Pons (tissue), 1 donor: Measurements from ENCODE around the gene RASSF5.

Source experiments
- DNase-seq: peaks from one replicate; pipeline ENCODE4 v3.0.0-alpha.2; 2016; ENCODE audit warnings: low spot score

RASSF5 gene

DNA sequence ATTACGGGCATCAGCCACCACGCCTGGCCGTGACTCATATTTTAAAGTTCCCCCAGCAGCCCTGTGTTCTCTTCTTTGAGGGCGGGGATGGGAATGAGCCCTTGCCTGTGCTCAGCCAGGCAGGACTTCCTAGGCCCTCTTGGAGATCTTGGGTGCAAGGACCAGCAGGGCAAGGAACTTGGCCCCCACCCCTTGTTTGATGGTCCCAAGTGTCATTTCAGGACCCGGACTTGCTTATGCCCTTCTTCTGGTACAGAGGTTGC, 9.3 kb downstream of the RASSF5 start:
- no peak for DNase-seq

DNA sequence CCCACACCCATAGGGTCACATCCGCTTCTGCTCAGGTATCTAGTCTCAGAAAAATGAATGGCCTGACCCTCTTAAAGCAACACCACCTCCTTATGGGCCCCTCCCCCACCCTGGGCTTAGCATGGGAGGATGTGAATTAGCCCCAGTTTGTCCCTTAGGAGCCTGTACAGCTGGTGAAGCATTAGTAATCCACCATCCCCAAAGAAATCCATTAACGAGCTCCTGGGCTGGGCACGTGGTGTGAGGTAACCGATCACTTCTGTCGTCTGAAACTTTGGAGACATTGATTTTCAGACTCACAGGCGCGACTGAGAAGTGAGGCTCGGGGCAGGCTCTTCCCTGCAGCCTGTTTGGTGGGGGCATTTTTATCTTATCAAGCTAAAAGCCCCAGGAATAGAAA, 10.5 kb downstream of the RASSF5 start:
- DNase-seq = no peak

- DNase-seq = no peak
These were observed 10.9 kb downstream of the RASSF5 start for GRCh38 chr1:206518206-206518605.

DNA sequence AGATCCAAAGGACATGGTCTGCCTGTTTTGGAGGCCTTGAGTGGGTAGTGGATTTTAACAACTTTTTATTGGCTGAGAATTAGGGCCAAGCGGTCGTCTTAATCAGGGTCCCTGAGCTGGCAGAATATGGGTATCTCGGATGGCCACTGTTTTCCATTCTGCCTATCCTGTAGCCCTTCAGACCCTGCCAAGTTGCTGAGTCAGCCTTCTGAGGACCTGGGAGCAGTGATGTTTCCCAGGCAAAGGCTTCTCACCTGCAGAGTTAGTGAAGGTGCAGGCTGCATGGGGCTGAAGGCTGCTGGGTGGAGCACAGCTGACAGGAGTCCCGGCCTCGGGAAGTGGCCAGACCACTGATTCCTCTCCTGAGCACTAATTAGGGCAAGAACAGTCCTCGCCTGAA, 11.4 kb downstream of the RASSF5 start:
- no peak for DNase-seq

DNA sequence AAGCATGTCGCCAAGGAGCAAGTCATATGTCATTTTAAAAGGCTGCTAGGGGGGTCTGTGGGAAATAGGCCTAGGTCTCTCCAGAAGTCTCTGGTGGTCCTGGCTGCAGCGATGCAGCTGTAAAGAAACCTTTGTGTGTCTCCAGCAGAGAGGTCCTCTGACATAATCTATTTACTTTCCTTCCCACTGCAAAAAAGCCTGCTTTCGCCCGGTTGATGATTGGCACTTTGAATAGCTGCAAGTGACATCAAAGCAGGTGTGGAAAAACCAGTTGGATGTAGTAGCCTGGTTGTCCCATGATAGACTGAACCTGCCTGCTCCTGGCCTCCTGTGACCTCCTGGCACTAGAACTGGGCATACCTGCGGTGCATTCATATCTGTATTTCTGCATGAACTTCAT, 13.8 kb downstream of the RASSF5 start:
- no peak for DNase-seq

DNA sequence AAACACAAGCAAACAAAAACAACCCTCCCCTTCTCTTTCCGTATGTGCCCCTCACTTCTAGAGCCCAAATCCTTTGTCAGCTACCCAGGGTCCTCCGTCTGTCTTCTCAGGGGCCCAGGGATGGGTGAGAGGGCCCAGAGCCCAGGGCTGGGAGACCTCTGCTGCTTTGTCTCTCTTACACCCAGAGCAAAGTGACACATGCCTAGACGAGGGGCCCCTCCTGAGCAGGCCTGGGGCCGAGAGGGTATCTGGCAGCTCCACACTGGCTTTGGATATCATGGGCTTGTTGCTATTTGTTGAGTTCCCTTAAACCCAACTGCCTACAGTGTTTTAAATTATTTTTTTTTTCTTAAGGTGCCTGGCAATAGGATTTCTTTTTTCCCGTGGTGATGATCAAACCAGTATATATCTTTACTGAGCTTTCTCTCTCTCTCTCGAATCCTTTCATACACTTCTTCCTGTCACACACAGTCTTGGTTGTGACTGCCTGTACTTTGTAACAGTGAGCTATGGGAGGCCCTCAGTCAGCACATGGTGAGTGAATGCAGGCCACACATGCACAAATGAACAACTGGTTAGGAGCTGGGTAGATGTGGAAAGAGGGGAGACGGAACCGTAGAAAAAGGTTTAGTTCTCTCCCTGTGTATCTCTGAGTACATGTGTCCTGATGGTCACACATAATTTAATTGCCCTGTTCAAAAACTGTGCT, 14.5 kb downstream of the RASSF5 start:
- DNase-seq = no peak

- no peak for DNase-seq
These were observed 17.5 kb downstream of the RASSF5 start for GRCh38 chr1:206524739-206525364.

DNA sequence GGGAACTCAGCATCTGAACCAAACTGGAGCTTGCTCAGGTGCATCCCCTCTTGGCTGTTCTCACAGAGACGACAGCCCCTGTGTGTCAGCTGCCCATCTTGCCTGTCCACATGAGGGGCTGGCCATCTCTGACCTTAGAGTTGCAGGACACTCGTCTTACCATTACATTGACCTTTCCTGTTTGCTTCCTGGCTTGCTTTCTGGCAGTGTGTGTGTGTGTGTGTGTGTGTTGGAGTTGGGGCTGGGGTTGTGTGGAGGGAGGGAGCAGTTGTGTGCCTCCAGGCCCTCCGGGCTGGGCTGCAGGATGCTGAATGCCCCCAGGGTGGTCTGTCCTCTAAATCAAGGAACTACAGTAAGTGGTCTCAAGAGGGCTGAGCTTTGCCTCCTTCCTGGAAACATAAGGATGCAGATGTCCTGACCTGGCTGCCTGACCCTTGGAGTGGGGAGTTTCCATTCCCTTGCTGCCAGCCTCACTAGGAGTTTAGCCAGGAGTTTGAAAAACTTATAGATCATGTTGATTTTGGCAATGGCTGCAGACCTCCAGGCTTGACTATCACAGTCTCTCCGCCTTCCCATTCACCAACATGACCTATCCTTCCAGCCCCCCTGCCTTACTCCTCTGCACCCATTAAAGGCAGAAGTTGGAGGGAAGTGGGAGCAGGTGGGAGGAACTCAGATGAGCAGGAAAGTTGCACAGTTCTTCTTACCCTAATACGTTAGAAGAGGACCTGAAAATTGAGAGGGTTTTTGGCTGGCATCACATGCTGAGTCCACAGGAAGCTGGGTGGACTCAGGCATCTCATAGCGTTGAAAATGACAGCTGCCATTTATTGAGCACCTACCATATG, 19.0 kb downstream of the RASSF5 start:
- DNase-seq = no peak

GRCh38 chr1:206529425-206529824, 22.1 kb downstream of the RASSF5 start:
- no peak for DNase-seq

GRCh38 chr1:206532368-206532767, 25.0 kb downstream of the RASSF5 start:
- no peak for DNase-seq

DNA sequence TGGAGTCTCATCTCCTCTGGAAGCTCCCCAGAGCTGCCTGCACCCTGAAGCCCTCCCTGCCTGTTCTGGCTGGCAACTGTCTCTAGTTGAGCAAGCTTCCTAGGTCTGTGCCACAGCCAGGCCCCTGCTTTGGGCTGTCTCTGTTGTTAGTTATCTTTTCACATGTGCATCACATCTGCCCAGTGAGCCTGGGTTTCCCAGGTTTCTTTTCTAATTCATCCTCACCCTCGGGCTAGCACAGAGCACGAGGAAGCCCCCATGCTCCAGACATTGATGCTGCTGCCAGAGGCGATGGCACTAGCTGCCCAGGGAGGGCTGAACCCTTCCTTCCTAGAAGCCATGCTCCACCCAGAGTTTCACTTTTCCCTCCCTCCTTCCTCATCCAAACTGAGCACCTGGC, 27.2 kb downstream of the RASSF5 start:
- no peak for DNase-seq

- no peak for DNase-seq
These were observed 28.5 kb downstream of the RASSF5 start for GRCh38 chr1:206535853-206536188.

DNA sequence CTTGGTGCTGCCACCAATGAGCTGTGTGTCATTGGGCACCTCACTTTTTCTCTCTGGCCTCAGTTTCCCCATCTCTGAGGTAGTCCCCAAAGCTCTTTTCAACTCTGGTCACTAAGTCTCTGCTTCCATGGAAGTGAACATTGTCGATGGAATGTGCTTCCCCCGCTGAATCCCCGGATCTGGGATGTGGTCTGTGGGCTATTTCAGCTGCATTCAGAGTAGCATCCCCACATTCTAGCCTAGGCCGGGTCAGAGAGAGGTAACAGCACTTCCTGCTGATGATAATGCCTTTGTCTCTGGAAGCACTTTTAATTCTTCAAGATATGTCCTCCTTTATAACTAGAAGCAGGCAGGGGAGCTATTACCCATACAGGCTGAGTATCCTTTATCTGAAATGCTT, 29.8 kb downstream of the RASSF5 start:
- DNase-seq = no peak

- no peak for DNase-seq
These were observed 30.9 kb downstream of the RASSF5 start for GRCh38 chr1:206538086-206538770.

DNA sequence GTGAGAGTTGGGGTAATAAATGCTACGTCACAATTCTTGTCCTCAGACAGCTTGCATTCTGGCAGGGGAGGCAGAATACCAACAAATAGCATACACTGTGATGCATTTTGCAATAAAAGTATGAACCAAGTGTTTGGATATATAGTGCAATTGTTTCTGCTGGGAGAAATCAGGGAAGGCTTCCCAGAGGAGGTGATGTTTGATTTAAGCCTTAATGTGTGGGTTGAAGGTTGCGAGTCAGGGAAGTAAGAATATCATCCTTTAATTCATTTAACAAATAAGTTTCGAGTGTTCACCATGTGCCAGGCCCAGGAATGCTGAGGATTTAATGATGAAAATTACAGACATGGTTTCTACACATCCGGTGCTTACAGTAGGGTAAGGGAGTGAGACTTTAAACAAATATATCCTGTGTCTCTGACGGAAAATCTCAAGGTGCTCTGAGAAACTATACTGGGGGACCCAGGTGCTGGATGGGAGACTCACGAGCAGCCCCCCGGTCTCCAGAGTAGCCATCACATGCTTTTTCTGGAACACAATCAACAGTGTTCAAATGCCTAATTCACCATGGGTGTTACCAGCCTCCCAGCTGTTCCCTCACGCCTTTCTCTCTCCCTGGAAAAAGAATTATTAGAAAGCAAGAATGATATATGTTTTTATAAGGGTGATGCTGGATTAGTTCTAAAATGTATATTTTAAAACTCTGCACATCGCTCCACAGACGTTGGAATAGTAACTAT, 31.7 kb downstream of the RASSF5 start:
- no peak for DNase-seq

DNA sequence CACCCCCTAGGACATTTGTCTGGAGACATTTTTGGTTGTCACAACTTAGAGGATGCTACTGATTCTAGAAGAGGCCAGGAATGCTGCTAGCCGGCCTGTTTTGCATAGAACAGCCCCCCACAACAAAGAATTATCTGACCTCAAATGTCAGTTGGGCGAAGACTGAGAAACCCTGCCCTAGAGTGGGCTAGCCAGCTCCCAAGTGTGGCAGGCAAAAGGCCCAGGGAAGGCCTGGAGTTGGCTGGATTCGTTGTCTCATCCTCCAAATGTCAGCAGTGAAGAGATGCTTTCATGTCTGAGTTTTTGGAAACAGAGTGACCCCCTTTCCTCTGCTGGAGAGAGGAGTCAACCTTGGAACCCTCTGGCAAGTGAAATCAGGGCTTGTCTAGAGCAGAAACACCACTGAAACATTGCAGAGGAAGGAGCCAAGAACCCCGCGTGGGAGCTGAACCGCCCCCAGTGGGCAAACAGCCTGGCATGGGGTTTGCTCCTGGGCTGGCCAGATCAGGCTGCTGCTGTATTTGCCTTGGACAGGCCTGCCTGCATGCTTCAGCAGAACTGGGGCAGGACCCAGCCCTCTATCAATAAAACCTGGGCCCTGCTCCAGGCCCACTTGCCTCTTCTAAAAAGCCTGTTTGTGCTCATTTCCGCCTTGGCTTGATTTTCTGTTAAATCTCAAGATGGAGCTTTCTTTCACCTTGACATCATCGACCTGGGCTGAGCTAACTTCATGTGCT, 32.9 kb downstream of the RASSF5 start:
- peak; percentile 52 for DNase-seq

- no peak for DNase-seq
These were observed 34.0 kb downstream of the RASSF5 start for GRCh38 chr1:206541236-206541833.

DNA sequence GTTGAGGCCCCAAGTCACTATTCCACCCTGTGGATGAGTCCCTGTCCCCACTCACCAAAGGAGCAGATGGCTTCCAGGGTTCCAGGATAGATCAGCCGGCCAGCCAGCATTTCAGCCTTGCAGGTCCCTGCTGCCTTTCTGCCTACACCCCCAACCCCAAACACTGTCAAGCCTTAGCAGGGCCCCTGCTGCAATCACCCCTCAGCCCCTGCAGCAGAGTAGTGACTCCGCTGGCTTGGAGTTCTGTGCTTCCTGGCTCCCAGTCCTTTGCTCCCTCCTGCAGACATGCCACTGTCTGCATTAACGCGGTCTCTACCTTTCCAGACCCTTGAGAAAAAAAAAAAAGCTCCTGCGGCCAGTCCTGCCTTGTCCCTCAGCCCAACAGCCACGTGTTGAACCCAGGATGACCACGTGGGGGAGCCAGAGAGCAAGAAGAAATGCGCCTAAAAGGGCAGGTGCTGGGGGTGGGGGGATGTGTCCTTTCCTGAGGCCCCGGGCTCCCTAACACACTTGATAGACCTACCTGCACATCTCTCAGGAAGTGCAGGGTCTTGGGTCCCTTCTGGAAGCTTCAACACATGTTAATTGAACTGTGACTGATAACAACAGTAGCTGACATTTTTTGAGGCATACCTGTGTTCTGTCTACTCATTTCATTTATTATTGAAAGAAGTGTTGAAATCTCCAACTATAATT, 37.4 kb downstream of the RASSF5 start:
- peak; percentile 47 for DNase-seq

- no peak for DNase-seq
These were observed 38.0 kb downstream of the RASSF5 start for GRCh38 chr1:206545351-206545750.

DNA sequence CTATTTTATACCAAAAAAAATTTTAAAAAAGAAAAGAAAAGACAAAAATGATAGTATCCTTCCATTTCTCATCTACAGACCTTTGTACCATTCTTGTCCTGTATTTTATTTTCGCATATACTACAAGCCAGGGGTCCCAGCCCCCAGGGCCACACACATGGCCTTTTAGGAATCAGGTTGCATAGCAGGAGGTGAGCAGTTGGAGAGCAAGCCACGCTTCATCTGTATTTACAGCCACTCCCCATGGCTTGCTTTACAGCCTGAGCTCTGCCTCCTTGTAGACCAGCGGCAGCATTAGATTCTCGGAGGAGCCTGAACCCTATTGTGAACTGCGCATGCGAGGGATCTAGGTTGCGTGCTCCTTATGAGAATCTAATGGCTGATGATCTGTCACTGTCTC, 39.8 kb downstream of the RASSF5 start:
- no peak for DNase-seq
